ENCODE results near the gene FAM3C. TPM values are rescaled to one million over a fixed set of nuclear protein-coding genes. Genes with fewer than 3 reads are reported as not detected.
"Not testable (repeated sequence)": the region's sequence is repeated elsewhere in the genome, so short reads cannot be mapped to it uniquely, and the experiment has no call there.

FAM3C gene, protein sequence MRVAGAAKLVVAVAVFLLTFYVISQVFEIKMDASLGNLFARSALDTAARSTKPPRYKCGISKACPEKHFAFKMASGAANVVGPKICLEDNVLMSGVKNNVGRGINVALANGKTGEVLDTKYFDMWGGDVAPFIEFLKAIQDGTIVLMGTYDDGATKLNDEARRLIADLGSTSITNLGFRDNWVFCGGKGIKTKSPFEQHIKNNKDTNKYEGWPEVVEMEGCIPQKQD
- total RNA-seq: 36.7 to 52.9 TPM (median 38.6 TPM) in 3 replicates
- long read RNA-seq, transcript FAM3C-201 (10 exons, 2,508 nt): major isoform, 94 of 114 reads
- long read RNA-seq, partial matches to known transcripts: 4 of 114 reads
- long read RNA-seq, other reads (novel, unspliced or antisense): 15 of 114 reads

DNA sequence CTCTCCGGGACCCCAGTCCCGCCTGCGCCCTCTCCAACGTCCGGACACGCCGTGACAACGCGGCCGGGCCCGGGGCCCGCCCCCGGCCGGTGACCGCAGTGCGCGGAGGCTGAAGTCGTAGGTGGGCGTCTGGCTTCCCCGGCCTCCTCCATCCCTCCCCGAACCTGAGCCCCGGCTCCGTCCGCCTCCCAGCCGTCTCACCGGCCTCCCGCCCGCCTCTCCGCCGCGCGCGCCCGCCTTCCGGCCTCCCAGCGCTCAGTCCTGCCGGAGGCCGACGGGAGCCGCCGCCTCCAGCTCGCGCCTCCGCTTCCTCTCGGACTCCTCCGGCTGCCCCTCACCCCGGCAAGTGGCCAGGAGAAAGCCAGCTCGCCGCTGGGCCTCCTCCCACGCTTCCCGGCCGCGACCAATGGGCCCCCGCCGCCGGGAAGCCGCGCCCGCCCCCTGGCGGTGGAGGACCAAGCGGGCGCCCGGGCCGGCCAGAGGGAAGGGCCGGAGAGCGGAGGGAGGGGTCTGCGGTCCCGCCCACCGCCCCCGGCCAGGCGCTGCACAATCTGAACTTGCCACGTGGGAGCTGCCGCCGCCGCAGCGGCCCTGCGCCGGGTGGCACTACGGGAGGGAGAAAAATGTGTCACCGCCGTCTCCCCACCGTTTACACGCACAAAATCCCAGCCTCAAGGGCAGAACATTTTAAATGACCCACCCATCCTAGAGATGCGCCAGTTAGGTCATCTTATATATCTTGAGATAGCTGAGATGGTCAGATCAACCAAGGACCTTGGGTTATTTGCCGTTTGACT, at the start of gene FAM3C:
FAM3C (minus strand) TSS at position 348 of the 797 bp plus-strand sequence. CDS start 13,339 bp downstream, outside the sequence.
- Mint-ChIP-seq H3K27me3 (ENCODE audit: low read depth) (no peaks in the 10 kb centered on the region), H3K9me3 (ENCODE audit: low read depth) (no peaks in the 10 kb centered on the region), H3K27ac (ENCODE audit: unreplicated experiment) (peak within 1 kb of the TSS; percentile 92), H3K4me1 (ENCODE audit: low read depth) (peaks cover 18% of the 10 kb centered on the region), H3K36me3 (ENCODE audit: low read depth) (peaks cover 4% of the 10 kb centered on the region), H3K4me3 (ENCODE audit: unreplicated experiment) (peak within 1 kb of the TSS; percentile 87)
- TF ChIP-seq, protein P1, sequence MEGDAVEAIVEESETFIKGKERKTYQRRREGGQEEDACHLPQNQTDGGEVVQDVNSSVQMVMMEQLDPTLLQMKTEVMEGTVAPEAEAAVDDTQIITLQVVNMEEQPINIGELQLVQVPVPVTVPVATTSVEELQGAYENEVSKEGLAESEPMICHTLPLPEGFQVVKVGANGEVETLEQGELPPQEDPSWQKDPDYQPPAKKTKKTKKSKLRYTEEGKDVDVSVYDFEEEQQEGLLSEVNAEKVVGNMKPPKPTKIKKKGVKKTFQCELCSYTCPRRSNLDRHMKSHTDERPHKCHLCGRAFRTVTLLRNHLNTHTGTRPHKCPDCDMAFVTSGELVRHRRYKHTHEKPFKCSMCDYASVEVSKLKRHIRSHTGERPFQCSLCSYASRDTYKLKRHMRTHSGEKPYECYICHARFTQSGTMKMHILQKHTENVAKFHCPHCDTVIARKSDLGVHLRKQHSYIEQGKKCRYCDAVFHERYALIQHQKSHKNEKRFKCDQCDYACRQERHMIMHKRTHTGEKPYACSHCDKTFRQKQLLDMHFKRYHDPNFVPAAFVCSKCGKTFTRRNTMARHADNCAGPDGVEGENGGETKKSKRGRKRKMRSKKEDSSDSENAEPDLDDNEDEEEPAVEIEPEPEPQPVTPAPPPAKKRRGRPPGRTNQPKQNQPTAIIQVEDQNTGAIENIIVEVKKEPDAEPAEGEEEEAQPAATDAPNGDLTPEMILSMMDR (IDR thresholded peaks at IDR 0.05): peak; percentile 95
- DNase-seq (ENCODE audit: low spot score): peak; percentile 97

DNA sequence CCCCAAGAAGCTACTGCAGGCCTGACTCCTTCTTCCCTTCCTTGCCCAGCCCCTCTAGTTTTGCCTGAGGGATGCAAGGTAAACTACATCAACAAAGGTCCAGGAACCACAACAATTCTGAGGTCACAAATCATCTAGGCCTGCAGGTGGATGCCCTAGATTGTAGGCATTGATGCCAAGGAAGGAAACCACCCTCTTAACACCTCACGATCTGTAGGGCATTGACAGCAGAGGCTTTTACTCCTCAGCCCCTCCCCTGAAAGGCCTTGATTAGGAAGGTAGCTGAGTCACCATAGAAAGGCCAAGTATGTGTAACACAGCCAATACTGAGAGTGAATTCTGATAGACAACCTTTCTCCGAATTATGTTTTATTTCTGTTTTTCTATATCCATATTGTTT, 46.7 kb upstream of the FAM3C start:
- Mint-ChIP-seq H3K4me1 (ENCODE audit: low read depth) (peaks cover 23% of the 10 kb centered on the region), H3K9me3 (ENCODE audit: low read depth) (peaks cover 5% of the 10 kb centered on the region), H3K4me3 (ENCODE audit: unreplicated experiment) (no peak overlapping the region), H3K36me3 (ENCODE audit: low read depth) (no peaks in the 10 kb centered on the region), H3K27me3 (ENCODE audit: low read depth) (no peaks in the 10 kb centered on the region), H3K27ac (ENCODE audit: unreplicated experiment) (no peak overlapping the region)
- TF ChIP-seq, protein P1 (IDR thresholded peaks at IDR 0.05): no peak
- DNase-seq (ENCODE audit: low spot score): no peak

DNA sequence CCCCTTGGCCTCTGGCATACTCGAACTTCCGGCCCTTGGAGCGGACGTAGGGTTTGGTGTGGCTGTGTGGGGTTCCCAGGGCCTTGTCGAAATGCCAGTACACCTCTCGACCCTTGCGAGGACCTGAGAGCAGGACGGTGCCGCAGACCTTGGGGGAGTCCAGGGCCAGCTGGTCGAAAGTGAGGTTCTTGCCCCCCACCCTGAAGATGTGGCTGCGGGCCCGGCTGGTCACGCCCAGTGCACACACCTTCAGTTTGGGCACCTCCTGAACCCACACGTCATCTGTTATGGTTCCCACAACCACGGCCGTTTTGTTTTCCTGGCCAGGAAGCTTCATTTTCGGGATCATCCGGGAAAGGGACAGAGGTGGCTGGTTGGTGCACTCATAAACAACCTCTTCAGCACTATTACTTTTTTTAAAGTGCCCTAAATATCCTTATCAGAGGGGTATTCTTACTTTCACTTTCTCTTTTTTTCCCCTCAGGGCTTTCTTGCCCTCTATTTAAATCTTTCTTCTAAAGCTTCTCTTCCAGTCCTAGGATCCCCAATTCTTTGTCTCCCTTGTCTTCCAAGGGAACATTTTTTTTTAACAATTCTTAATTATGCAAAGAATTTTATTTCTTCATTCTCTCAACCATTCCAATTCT, 44.9 kb upstream of the FAM3C start:
- no peak overlapping the region for H3K27ac Mint-ChIP-seq (ENCODE audit: unreplicated experiment)
- H3K36me3 Mint-ChIP-seq (ENCODE audit: low read depth): no peaks in the 10 kb centered on the region
- TF ChIP-seq, protein P1 (IDR thresholded peaks at IDR 0.05): no peak
- DNase-seq (ENCODE audit: low spot score): no peak
- H3K4me3 Mint-ChIP-seq (ENCODE audit: unreplicated experiment): no peak overlapping the region
- H3K9me3 Mint-ChIP-seq (ENCODE audit: low read depth): peaks cover 5% of the 10 kb centered on the region
- H3K4me1 Mint-ChIP-seq (ENCODE audit: low read depth): peaks cover 13% of the 10 kb centered on the region
- H3K27me3 Mint-ChIP-seq (ENCODE audit: low read depth): no peaks in the 10 kb centered on the region

DNA sequence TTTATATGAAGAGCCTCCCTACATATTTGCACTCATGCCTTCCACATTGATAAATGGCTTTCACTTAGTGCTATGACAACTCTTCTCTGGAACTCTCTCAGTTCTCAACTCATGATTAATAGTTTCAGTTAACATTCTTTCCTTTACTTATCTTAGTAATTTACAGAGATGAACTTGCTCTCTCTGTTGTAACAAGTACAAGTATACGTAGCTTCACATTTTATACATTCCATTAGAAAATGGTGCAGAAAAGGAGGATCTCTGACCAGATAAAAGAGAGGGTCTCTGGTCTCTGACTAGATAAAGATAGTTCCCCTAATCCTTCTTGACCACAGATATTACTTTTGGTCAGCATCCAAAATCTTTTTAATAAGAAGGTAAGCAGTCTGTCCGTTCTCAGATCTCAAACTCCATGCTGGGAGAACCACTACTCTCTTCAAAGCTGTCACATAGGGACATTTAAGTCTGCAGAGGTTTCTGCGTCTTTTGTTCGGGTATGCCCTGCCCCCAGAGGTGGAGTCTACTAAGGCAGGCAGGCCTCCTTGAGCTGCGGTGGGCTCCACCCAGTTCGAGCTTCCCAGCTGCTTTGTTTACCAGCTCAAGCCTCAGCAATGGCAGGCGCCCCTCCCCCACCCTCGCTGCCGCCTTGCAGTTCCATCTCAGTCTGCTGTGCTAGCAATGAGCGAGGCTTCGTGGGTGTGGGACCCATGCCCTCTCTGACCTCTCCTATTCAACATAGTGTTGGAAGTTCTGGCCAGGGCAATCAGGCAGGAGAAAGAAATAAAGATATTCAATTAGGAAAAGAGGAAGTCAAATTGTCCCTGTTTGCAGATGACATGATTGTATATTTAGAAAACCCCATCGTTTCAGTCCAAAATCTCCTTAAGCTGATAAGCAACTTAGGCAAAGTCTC, 42.2 kb upstream of the FAM3C start:
- H3K36me3 Mint-ChIP-seq (ENCODE audit: low read depth); H3K27me3 Mint-ChIP-seq (ENCODE audit: low read depth); H3K9me3 Mint-ChIP-seq (ENCODE audit: low read depth): not testable (repeated sequence)
- H3K4me3 Mint-ChIP-seq (ENCODE audit: unreplicated experiment): peak overlapping the region; percentile 61
- TF ChIP-seq, protein P1 (IDR thresholded peaks at IDR 0.05): peak; percentile 48
- peaks cover 13% of the 10 kb centered on the region for H3K4me1 Mint-ChIP-seq (ENCODE audit: low read depth)
- DNase-seq (ENCODE audit: low spot score): peak; percentile 57
- H3K27ac Mint-ChIP-seq (ENCODE audit: unreplicated experiment): peak overlapping the region; percentile 84

Data from chondrocyte (in vitro differentiated cells).